ENCODE data around the gene NLGN1. TPM values are rescaled to one million over a fixed set of nuclear protein-coding genes. Genes with fewer than 3 reads are reported as not detected.

The NLGN1 gene
- total RNA-seq, 1 experiment from 2014 or later, result 5.2 TPM

- Histone ChIP-seq H4K20me1 (ENCODE audit: control insufficient read depth, insufficient read depth, insufficient read length) (no peaks in the 10 kb centered on the region), H3K9ac (ENCODE audit: extremely low read depth, insufficient read length, low read length) (no peak overlapping the region), H3K18ac (ENCODE audit: insufficient read length, low read depth, low read length) (no peak overlapping the region), H3K14ac (ENCODE audit: insufficient read depth, low read length) (no peak overlapping the region), H2BK15ac (ENCODE audit: low read depth, low read length) (no peak overlapping the region), H3T11ph (ENCODE audit: low read length) (no peak overlapping the region), H2BK120ac (ENCODE audit: low read depth, low read length, poor library complexity, severe bottlenecking) (no peak overlapping the region), H4K91ac (ENCODE audit: insufficient read length, low read depth, low read length) (no peak overlapping the region), H4K5ac (ENCODE audit: insufficient read length, low read depth, low read length) (no peak overlapping the region), H3K23me2 (ENCODE audit: insufficient read length, low read depth, low read length, poor library complexity, severe bottlenecking) (no peaks in the 10 kb centered on the region), H2BK12ac (ENCODE audit: insufficient read length, low read depth, low read length) (no peak overlapping the region), H3K4me2 (ENCODE audit: insufficient read depth, insufficient read length, low read length) (no peak overlapping the region), H3K79me1 (ENCODE audit: insufficient read depth, low read depth, low read length, poor library complexity, severe bottlenecking) (no peaks in the 10 kb centered on the region), H2AFZ (ENCODE audit: low read length) (no peak overlapping the region), H2BK5ac (ENCODE audit: insufficient read length, low read length) (no peak overlapping the region), H3K27me3 (ENCODE audit: insufficient read depth, low read length) (no peaks in the 10 kb centered on the region), H3K23ac (ENCODE audit: insufficient read length, low read depth, low read length) (no peak overlapping the region), H3K9me3 (ENCODE audit: control insufficient read depth, low read depth, low read length) (no peaks in the 10 kb centered on the region), H3K56ac (ENCODE audit: insufficient read length, low read depth, low read length) (no peak overlapping the region), H2AK5ac (ENCODE audit: insufficient read length, low read length) (no peak overlapping the region), H3K4me1 (ENCODE audit: insufficient read depth, low read length) (no peaks in the 10 kb centered on the region), H3K79me2 (ENCODE audit: insufficient read depth, low read length) (no peaks in the 10 kb centered on the region), H3K27ac (ENCODE audit: insufficient read length, low read depth, low read length) (no peak overlapping the region), H2BK20ac (ENCODE audit: low read depth, low read length, poor library complexity, severe bottlenecking) (no peak overlapping the region), H4K8ac (replicated peaks; ENCODE audit: insufficient read length, low read depth, low read length) (no peak overlapping the region), H3K4ac (ENCODE audit: low read depth, low read length) (no peak overlapping the region)
- H3K36me3 Mint-ChIP-seq (ENCODE audit: insufficient read depth in 1 of 3, low read depth in 3 of 3), result no peaks in the 10 kb centered on the region
- no peak overlapping the region for H3K27ac Mint-ChIP-seq
- DNase-seq, result no peak
- TF ChIP-seq, protein P1, sequence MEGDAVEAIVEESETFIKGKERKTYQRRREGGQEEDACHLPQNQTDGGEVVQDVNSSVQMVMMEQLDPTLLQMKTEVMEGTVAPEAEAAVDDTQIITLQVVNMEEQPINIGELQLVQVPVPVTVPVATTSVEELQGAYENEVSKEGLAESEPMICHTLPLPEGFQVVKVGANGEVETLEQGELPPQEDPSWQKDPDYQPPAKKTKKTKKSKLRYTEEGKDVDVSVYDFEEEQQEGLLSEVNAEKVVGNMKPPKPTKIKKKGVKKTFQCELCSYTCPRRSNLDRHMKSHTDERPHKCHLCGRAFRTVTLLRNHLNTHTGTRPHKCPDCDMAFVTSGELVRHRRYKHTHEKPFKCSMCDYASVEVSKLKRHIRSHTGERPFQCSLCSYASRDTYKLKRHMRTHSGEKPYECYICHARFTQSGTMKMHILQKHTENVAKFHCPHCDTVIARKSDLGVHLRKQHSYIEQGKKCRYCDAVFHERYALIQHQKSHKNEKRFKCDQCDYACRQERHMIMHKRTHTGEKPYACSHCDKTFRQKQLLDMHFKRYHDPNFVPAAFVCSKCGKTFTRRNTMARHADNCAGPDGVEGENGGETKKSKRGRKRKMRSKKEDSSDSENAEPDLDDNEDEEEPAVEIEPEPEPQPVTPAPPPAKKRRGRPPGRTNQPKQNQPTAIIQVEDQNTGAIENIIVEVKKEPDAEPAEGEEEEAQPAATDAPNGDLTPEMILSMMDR (conservative IDR thresholded peaks at IDR 0.05), result no peak
- peaks cover 0 to 5% of the 10 kb centered on the region in 2 experiments; a peak in 2 of 4 replicates for H3K4me1 Mint-ChIP-seq
- WGBS (ENCODE audit: extremely low coverage, insufficient read length, low lambda C conversion rate), result no CpG with 5 or more reads among the region's 14 CpGs
- H3K4me3 Mint-ChIP-seq, result no peak overlapping the region
- no peaks in the 10 kb centered on the region for H3K27me3 Mint-ChIP-seq (ENCODE audit: low read depth)
- no peaks in the 10 kb centered on the region for H3K9me3 Mint-ChIP-seq
These were observed 171.1 kb downstream of the NLGN1 start for GRCh38 chr3:173568623-173569022.

Data from H9 (cell line).